Measurements from ENCODE around the gene CAMTA1. TPM values are rescaled to one million over a fixed set of nuclear protein-coding genes. Genes with fewer than 3 reads are reported as not detected.

The CAMTA1 gene
- total RNA-seq, 1 donor from 2014 or later: 43.1 TPM

GRCh38 chr1:6923955-6924881 lies 139.0 kb downstream of the CAMTA1 start:
- intact Hi-C loops (cut with micrococcal nuclease): no loop called here

GRCh38 chr1:6924891-6925290 lies 139.6 kb downstream of the CAMTA1 start:
- intact Hi-C loops (cut with micrococcal nuclease): no loop called here

- intact Hi-C loops (cut with micrococcal nuclease): no loop called here
Observed at GRCh38 chr1:6927626-6928025, 142.4 kb downstream of the CAMTA1 start.

GRCh38 chr1:6928106-6928885 lies 143.0 kb downstream of the CAMTA1 start:
- intact Hi-C loops (cut with micrococcal nuclease): no loop called here

GRCh38 chr1:6930732-6931300 lies 145.6 kb downstream of the CAMTA1 start:
- intact Hi-C loops (cut with micrococcal nuclease): no loop called here

- intact Hi-C loops (cut with micrococcal nuclease): no loop called here
Observed at GRCh38 chr1:6935361-6935883, 150.2 kb downstream of the CAMTA1 start.

GRCh38 chr1:6935911-6936690 lies 150.8 kb downstream of the CAMTA1 start:
- intact Hi-C loops (cut with micrococcal nuclease): no loop called here

- intact Hi-C loops (cut with micrococcal nuclease): no loop called here
Observed at GRCh38 chr1:6937048-6937447, 151.8 kb downstream of the CAMTA1 start.

GRCh38 chr1:6939363-6939762 lies 154.1 kb downstream of the CAMTA1 start:
- intact Hi-C loops (cut with micrococcal nuclease): no loop called here

GRCh38 chr1:6941786-6942185 lies 156.5 kb downstream of the CAMTA1 start:
- intact Hi-C loops (cut with micrococcal nuclease): no loop called here

GRCh38 chr1:6942990-6943389 lies 157.7 kb downstream of the CAMTA1 start:
- intact Hi-C loops (cut with micrococcal nuclease): no loop called here

GRCh38 chr1:6944434-6944833 lies 159.2 kb downstream of the CAMTA1 start:
- intact Hi-C loops (cut with micrococcal nuclease): no loop called here

GRCh38 chr1:6947952-6948351 lies 162.7 kb downstream of the CAMTA1 start:
- intact Hi-C loops (cut with micrococcal nuclease): no loop called here

GRCh38 chr1:6948416-6948815 lies 163.2 kb downstream of the CAMTA1 start:
- intact Hi-C loops (cut with micrococcal nuclease): no loop called here

GRCh38 chr1:6948861-6949260 lies 163.6 kb downstream of the CAMTA1 start:
- intact Hi-C loops (cut with micrococcal nuclease): no loop called here

GRCh38 chr1:6950001-6950765 lies 164.9 kb downstream of the CAMTA1 start:
- intact Hi-C loops (cut with micrococcal nuclease): no loop called here

- intact Hi-C loops (cut with micrococcal nuclease): no loop called here
Observed at GRCh38 chr1:6951536-6951935, 166.3 kb downstream of the CAMTA1 start.

- intact Hi-C loops (cut with micrococcal nuclease): no loop called here
Observed at GRCh38 chr1:6953216-6953615, 168.0 kb downstream of the CAMTA1 start.

- intact Hi-C loops (cut with micrococcal nuclease): no loop called here
Observed at GRCh38 chr1:6953907-6954364, 168.7 kb downstream of the CAMTA1 start.

GRCh38 chr1:6954591-6954990 lies 169.3 kb downstream of the CAMTA1 start:
- intact Hi-C loops (cut with micrococcal nuclease): no loop called here
